NT2/D1 (cell line): ENCODE measurements around the gene COLQ.

Experiments used
- DNase-seq: peaks from one replicate; pipeline ENCODE4 v3.0.0-alpha.2; 2011; ENCODE audit warnings: low read depth, low spot score
- H3K27me3 ChIP-seq: 2 replicates; pipeline ENCODE4 v1.6.0; 2011; ENCODE audit warnings: mild to moderate bottlenecking; ENCODE audit not compliant: insufficient read length, insufficient read depth
- H3K36me3 ChIP-seq: 2 replicates; pipeline ENCODE4 v1.6.1; 2011; ENCODE audit warnings: mild to moderate bottlenecking, low read length, mixed read lengths; ENCODE audit not compliant: insufficient read depth, insufficient read length
- H3K4me1 ChIP-seq: 2 replicates; pipeline ENCODE4 v1.5.1; 2011; ENCODE audit not compliant: insufficient read depth, insufficient read length
- H3K4me3 ChIP-seq: 2 replicates; pipeline ENCODE4 v1.5.1; 2011; ENCODE audit warnings: low read depth; ENCODE audit not compliant: insufficient read length
- H3K9ac ChIP-seq: 2 replicates; pipeline ENCODE4 v1.6.0; 2011; ENCODE audit warnings: low read depth; ENCODE audit not compliant: insufficient read length
- H3K9me3 ChIP-seq: 2 replicates; pipeline ENCODE4 v1.5.1; 2011; ENCODE audit warnings: mild to moderate bottlenecking, low read length; ENCODE audit not compliant: insufficient read depth
- SUZ12 ChIP-seq: IDR thresholded peaks from 2 replicates; pipeline ENCODE4 v1.6.1; 2011; ENCODE audit not compliant: insufficient read length, insufficient read depth; ENCODE audit errors: extremely low read depth
- YY1 ChIP-seq: IDR thresholded peaks from 2 replicates; pipeline ENCODE4 v1.6.1; 2011; ENCODE audit not compliant: insufficient read length, insufficient read depth
- ZNF274 ChIP-seq: IDR thresholded peaks from 2 replicates; pipeline ENCODE4 v1.6.1; 2011; ENCODE audit warnings: mild to moderate bottlenecking, low read depth, low read length

Gene COLQ

GRCh38 chr3:15510493-15510892 lies 11.0 kb downstream of the COLQ start:
- no peak overlapping the region for H3K4me3 ChIP-seq
- no peak overlapping the region for H3K9ac ChIP-seq
- no peak for DNase-seq
- no peaks in the 10 kb centered on the region for H3K9me3 ChIP-seq
- no peaks in the 10 kb centered on the region for H3K36me3 ChIP-seq
- no peak for TF ChIP-seq ZNF274
- TF ChIP-seq SUZ12 = no peak
- no peak for TF ChIP-seq YY1
- no peaks in the 10 kb centered on the region for H3K27me3 ChIP-seq
- H3K4me1 ChIP-seq = no peaks in the 10 kb centered on the region

DNA sequence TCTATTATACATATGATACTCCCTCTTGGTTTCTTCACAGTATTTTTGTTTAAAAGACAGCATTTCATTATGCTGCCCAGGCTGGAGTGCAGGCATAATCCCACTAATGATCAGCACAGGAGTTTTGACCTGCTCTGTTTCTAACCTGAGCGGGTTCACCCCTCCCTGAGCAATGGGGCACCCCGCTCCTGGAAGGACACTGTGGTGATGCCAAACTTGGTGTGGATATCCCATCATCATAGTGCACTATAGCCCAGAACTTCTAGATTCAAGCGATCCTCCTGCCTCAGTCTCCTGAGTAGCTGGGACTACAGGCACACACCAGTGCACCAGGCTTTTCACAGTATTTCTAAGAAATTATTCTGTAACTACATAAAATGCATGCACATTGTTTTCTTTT lies 14.9 kb downstream of the COLQ start:
- H3K4me1 ChIP-seq = no peaks in the 10 kb centered on the region
- H3K9me3 ChIP-seq = no peaks in the 10 kb centered on the region
- TF ChIP-seq ZNF274 = no peak
- no peak for TF ChIP-seq YY1
- no peak for TF ChIP-seq SUZ12
- no peak overlapping the region for H3K4me3 ChIP-seq
- DNase-seq = no peak
- no peaks in the 10 kb centered on the region for H3K27me3 ChIP-seq
- no peak overlapping the region for H3K9ac ChIP-seq
- no peaks in the 10 kb centered on the region for H3K36me3 ChIP-seq

- Histone ChIP-seq H3K27me3 (no peaks in the 10 kb centered on the region), H3K4me3 (no peak overlapping the region), H3K4me1 (no peaks in the 10 kb centered on the region), H3K36me3 (no peaks in the 10 kb centered on the region), H3K9me3 (no peaks in the 10 kb centered on the region), H3K9ac (no peak overlapping the region)
- no peak for TF ChIP-seq YY1
- TF ChIP-seq ZNF274 = no peak
- no peak for TF ChIP-seq SUZ12
- no peak for DNase-seq
These were observed 15.9 kb downstream of the COLQ start for GRCh38 chr3:15505479-15506165.

DNA sequence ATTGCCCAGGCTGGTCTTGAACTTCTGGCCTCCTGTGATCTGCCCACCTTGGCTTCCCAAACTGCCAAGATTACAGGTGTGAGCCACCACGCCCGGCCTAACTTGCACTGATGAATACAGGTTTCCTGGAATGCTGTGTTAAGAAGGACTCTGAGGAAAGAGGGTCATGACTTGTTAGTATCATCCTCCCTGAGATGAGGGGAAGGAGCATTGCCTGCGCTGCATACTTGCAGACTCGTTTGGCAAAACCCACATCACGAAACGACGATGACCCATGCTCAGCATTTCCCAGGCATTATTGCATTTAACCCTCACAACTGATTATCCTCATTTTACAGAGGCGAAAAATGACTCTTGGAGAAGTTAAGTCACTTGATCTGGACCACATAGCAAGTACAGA lies 18.9 kb downstream of the COLQ start:
- Histone ChIP-seq H3K27me3 (no peaks in the 10 kb centered on the region), H3K4me3 (no peak overlapping the region), H3K4me1 (peaks cover 7% of the 10 kb centered on the region), H3K9me3 (no peaks in the 10 kb centered on the region), H3K9ac (no peak overlapping the region), H3K36me3 (no peaks in the 10 kb centered on the region)
- TF ChIP-seq SUZ12 (no peak), YY1 (no peak), ZNF274 (no peak)
- no peak for DNase-seq

DNA sequence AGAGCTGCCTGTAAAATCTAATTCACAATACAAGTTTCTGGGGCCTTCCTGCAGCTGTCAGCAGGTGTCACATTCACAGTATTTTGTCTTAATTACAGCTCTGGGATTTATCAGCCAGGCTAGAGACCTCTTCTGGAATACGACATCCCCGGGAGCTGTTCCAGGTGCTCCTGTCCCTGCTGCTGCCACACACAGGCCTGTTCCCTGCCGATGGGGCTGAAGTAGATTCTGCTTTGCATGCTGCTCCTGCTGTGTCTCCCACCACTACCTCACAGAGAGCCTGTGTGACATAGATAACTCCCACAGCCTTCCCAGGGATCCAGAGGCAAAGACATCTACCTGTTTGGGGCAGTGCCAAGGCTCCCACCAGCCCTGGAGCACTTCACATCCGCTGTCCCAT lies 20.4 kb downstream of the COLQ start:
- no peaks in the 10 kb centered on the region for H3K27me3 ChIP-seq
- DNase-seq = no peak
- no peak overlapping the region for H3K4me3 ChIP-seq
- no peak for TF ChIP-seq YY1
- TF ChIP-seq ZNF274 = no peak
- TF ChIP-seq SUZ12 = no peak
- no peaks in the 10 kb centered on the region for H3K36me3 ChIP-seq
- H3K9ac ChIP-seq = no peak overlapping the region
- no peaks in the 10 kb centered on the region for H3K9me3 ChIP-seq
- H3K4me1 ChIP-seq = peaks cover 7% of the 10 kb centered on the region

- peaks cover 11% of the 10 kb centered on the region for H3K4me1 ChIP-seq
These were observed 21.3 kb downstream of the COLQ start for GRCh38 chr3:15500107-15500724.

DNA sequence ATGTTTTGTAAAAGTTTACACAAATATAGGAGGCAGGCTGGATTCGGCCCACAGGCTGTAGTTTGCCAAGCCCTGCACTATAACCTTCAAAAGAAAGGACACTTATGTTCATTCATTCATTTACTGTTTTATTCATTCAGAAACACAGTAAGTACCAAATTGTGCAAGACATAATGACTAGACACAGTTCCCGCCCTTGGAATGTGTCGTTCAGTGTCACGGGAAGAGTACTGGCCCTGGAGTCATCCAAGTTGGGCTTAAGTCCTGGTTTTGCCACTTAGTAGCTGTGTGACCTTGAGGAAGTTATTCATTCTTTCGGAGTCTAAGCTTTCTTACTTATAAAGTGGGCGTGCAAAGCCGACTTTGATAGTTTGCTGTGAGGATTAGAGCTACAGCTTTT lies 22.0 kb downstream of the COLQ start:
- H3K4me3 ChIP-seq = no peak overlapping the region
- no peaks in the 10 kb centered on the region for H3K9me3 ChIP-seq
- no peak for TF ChIP-seq SUZ12
- no peak for TF ChIP-seq ZNF274
- TF ChIP-seq YY1 = no peak
- no peak overlapping the region for H3K9ac ChIP-seq
- no peak for DNase-seq
- H3K27me3 ChIP-seq = no peaks in the 10 kb centered on the region
- peaks cover 11% of the 10 kb centered on the region for H3K4me1 ChIP-seq
- H3K36me3 ChIP-seq = no peaks in the 10 kb centered on the region

More at GRCh38 chr3:15500107-15500724, 21.3 kb downstream of the COLQ start:
- Histone ChIP-seq H3K36me3 (no peaks in the 10 kb centered on the region), H3K9me3 (no peaks in the 10 kb centered on the region), H3K4me3 (no peak overlapping the region), H3K9ac (no peak overlapping the region), H3K27me3 (no peaks in the 10 kb centered on the region)
- no peak for TF ChIP-seq ZNF274
- no peak for TF ChIP-seq SUZ12
- TF ChIP-seq YY1 = no peak
- DNase-seq = no peak
